K562 (cell line): ENCODE measurements around the gene PRDM12. TPM values are rescaled to one million over a fixed set of nuclear protein-coding genes. Genes with fewer than 3 reads are reported as not detected.

Experiments
- ATAC-seq: fragments of 200-7000 bp; cut with Tn5 transposase; 3 replicates; pipeline ENCODE4 v1.9.1; 2020; ENCODE audit warnings: moderate library complexity
- BruUV-seq: library from RNA; stranded (reverse); fragments of 400-500 nt; replicated peaks from 2 replicates; lab custom pipeline; 2021; lab: Mats Ljungman, UMichigan
- CTCF ChIA-PET: fragments of 300-600 bp; formaldehyde crosslinking; extraction: SDS; loops from one replicate; lab custom pipeline; 2021; ENCODE audit warnings: low intra/inter-chr PET ratio; lab: Yijun Ruan, JAX
- POLR2A ChIA-PET: fragments of 300-600, 350-650 bp; sonication (Branson Sonifier 250); formaldehyde crosslinking; extraction: SDS; loops from one replicate; lab custom pipeline; 2021; ENCODE audit warnings: antibody characterized with exemption, inconsistent platforms; lab: Yijun Ruan, JAX
- DNase-seq, 4 experiments: peaks; one replicate each; pipeline versions ENCODE4 v3.0.0 to v3.0.0-alpha.2; 2011 to 2018; ENCODE audit warnings: low spot score in 3 of 4, mixed read lengths in 3 of 4; ENCODE audit errors: extremely low read depth in 1 of 4
- FAIRE-seq: peaks from 2 replicates; lab custom pipeline; 2011; peaks lifted over from hg19 to GRCh38; lab: Jason Lieb, UNC
- H2AFZ ChIP-seq: 2 replicates; pipeline ENCODE4 v1.6.0; 2011; ENCODE audit warnings: low read depth, low read length, control low read depth, inconsistent platforms
- H3K27ac ChIP-seq: fragments of 200-600 bp; 3 replicates; pipeline ENCODE4 v1.8.0; 2011; ENCODE audit warnings: low read depth, mild to moderate bottlenecking, control low read depth, inconsistent platforms, low read length, moderate library complexity, mixed read lengths; ENCODE audit errors: extremely low read depth
- H3K27me3 ChIP-seq, 2 experiments: fragments of 300-600 bp in 1 of 2; 2 replicates in 1 of 2; 3 replicates in 1 of 2; pipeline versions ENCODE4 v1.6.0 to v1.8.0; 2011; ENCODE audit warnings: inconsistent platforms in 2 of 2, low read length in 2 of 2, mild to moderate bottlenecking in 1 of 2, mixed read lengths in 1 of 2, moderate library complexity in 1 of 2; ENCODE audit not compliant: control insufficient read depth in 2 of 2, insufficient read depth in 2 of 2
- H3K36me3 ChIP-seq: fragments of 300-600 bp; 3 replicates; pipeline ENCODE4 v1.8.0; 2011; ENCODE audit warnings: mild to moderate bottlenecking, low read length, inconsistent platforms; ENCODE audit not compliant: control insufficient read depth, insufficient read depth
- H3K4me1 ChIP-seq, 2 experiments: fragments of 200-600 bp in 1 of 2; replicated peaks in 1 of 2; 2 replicates in 1 of 2; 3 replicates in 1 of 2; pipeline versions ENCODE4 v1.5.1 to v1.8.0; 2011; ENCODE audit warnings: inconsistent platforms in 2 of 2, low read length in 2 of 2, mild to moderate bottlenecking in 1 of 2, mixed read lengths in 1 of 2, moderate library complexity in 1 of 2; ENCODE audit not compliant: control insufficient read depth in 2 of 2, insufficient read depth in 2 of 2
- H3K4me2 ChIP-seq: 2 replicates; pipeline ENCODE4 v1.6.1; 2011; ENCODE audit warnings: low read length, control low read depth, inconsistent platforms, mixed read lengths; ENCODE audit not compliant: insufficient read depth
- H3K4me3 ChIP-seq: fragments of 200-600 bp; sonication (generic), shearing (Covaris generic); 2 replicates; pipeline ENCODE4 v1.5.1; 2016; ENCODE audit warnings: control low read depth, inconsistent platforms
- H3K79me2 ChIP-seq: fragments of 200-600 bp; 3 replicates; pipeline ENCODE4 v1.8.0; 2011; ENCODE audit warnings: low read length, inconsistent platforms; ENCODE audit not compliant: control insufficient read depth, insufficient read depth
- H3K9ac ChIP-seq, 2 experiments: 2 replicates each; pipeline versions ENCODE4 v1.6.0 to v1.6.1; 2011; ENCODE audit warnings: low read depth in 2 of 2, low read length in 2 of 2, control low read depth in 1 of 2, inconsistent platforms in 1 of 2, mild to moderate bottlenecking in 1 of 2, mixed read lengths in 1 of 2; ENCODE audit not compliant: insufficient read depth in 1 of 2
- H3K9me1 ChIP-seq: one replicate; pipeline ENCODE4 v1.6.0; 2011; ENCODE audit warnings: inconsistent platforms, mild to moderate bottlenecking, low read length, moderate library complexity; ENCODE audit not compliant: control insufficient read depth, insufficient read depth
- H3K9me3 ChIP-seq: replicated peaks from 2 replicates; pipeline ENCODE4 v1.5.1; 2011; ENCODE audit warnings: low read depth, low read length, inconsistent platforms; ENCODE audit not compliant: control insufficient read depth, insufficient read depth
- H4K20me1 ChIP-seq: replicated peaks from 2 replicates; pipeline ENCODE4 v1.6.1; 2011; ENCODE audit warnings: low read length, inconsistent platforms, mixed read lengths; ENCODE audit not compliant: control insufficient read depth, insufficient read depth
- CBX8 ChIP-seq: fragments of 200-600 bp; sonication (generic); IDR thresholded peaks from 2 replicates; pipeline ENCODE4 v1.6.1; 2012; ENCODE audit warnings: borderline replicate concordance, mixed run types, low read depth, mild to moderate bottlenecking, moderate library complexity, mixed read lengths, low read length, control low read depth, inconsistent platforms; ENCODE audit not compliant: poor library complexity, severe bottlenecking; ENCODE audit errors: extremely low read depth
- KAT8 ChIP-seq: fragments of 450-650 bp; IDR thresholded peaks from 2 replicates; pipeline ENCODE4 v1.6.1; 2016; ENCODE audit warnings: low read depth, mild to moderate bottlenecking
- ZEB2 ChIP-seq: fragments of 450-650 bp; IDR thresholded peaks from 2 replicates; pipeline ENCODE4 v1.6.1; 2016
- ZNF143 ChIP-seq: sonication (generic); formaldehyde crosslinking; IDR thresholded peaks from 2 replicates; pipeline ENCODE4 v1.9.0; 2022; ENCODE audit warnings: mild to moderate bottlenecking, missing genetic modification reagents
- ZNF79 ChIP-seq: fragments of 250-450 bp; sonication (Bioruptor Pico); IDR thresholded peaks from 2 replicates; pipeline ENCODE4 v1.4.0; 2020; ENCODE audit warnings: low read depth, mild to moderate bottlenecking, moderate library complexity
- WGBS: fragments of 100-300 bp; shearing (Covaris generic); methylation state at CpG from one replicate; pipeline ENCODE4 v1.1.6; 2016; ENCODE audit warnings: low coverage, mixed read lengths; ENCODE audit not compliant: insufficient coverage; ENCODE audit errors: missing lambda C conversion rate; 5-methylcytosine and 5-hydroxymethylcytosine counted together
- in situ Hi-C: fragments of 300-500 bp; cut with MboI; formaldehyde crosslinking; loops from 4 replicates; pipeline ENCODE4 v1.15.0; 2018; ENCODE audit warnings: inconsistent platforms, mixed read lengths
- intact Hi-C: fragments of 100-400 bp; cut with micrococcal nuclease; formaldehyde crosslinking; loops from 2 replicates; pipeline ENCODE4 v1.14.2; 2022
- polyA plus RNA-seq, 8 experiments: library from polyadenylated mRNA; depleted of rRNA in 4 of 8; stranded (reverse) in 5 of 8; unstranded in 3 of 8; fragments of >200 nt; fragmentation: Nextera tagmentation in 2 of 8; fragmentation: Illumina TruSeq in 1 of 8; extraction: Ambion mirVana in 2 of 8; extraction: Trizol in 1 of 8; gene quantifications; 2 replicates each; pipeline versions ENCODE4 v1.2.1 to v1.2.3, GENCODE V29; 2011 to 2014; ENCODE audit warnings: inconsistent platforms in 1 of 8, missing spikeins in 1 of 8
- total RNA-seq, 7 experiments: library from RNA; depleted of rRNA in 6 of 7; stranded (reverse); fragments of >200 nt in 6 of 7; fragmentation: Illumina TruSeq in 2 of 7; extraction: Trizol in 2 of 7; gene quantifications; 2 replicates each; pipeline versions ENCODE4 v1.2.1 to v1.2.3, GENCODE V29; 2011 to 2021; ENCODE audit warnings: low replicate concordance in 1 of 7
- TF ChIP-seq, protein P1 (sequence below): IDR thresholded peaks from 2 replicates; pipeline ENCODE4 v1.6.1; 2012; ENCODE audit warnings: low read depth, low read length, improper control_type of control experiment, borderline replicate concordance

Gene PRDM12
- total and polyA plus RNA-seq, 9 of the 15 experiments (the other 6 are each of a cell fraction or from before 2014, with no cell fraction given) = 0.04 to 0.22 (median 0.07) TPM; not detected in 3

DNA sequence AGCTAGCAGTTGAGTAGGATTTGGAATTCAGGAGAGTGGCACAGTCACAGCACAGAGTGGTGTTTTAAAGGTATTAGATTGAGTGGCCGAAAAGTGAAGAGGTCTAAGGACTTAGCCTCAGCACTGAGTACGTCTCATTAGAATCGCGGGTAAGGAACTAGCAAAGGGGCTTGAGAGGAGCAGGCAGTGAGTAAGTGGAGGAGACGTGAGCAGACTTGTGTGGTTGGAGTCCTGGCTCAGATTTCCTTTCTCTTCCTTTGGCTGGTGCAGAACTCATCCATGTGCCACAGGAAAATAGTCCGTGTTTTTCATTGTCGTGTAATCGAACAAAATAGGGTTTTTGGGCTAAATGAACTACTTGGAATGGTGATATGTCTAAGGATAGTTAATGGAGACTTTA is 32.6 kb downstream of the PRDM12 start:
- Histone ChIP-seq H3K79me2 (peaks cover 58% of the 10 kb centered on the region), H3K4me1 (peaks cover 6 to 10% of the 10 kb centered on the region in 2 experiments; a peak in 3 of 5 replicates), H3K36me3 (peaks cover 65% of the 10 kb centered on the region), H4K20me1 (peaks cover 14% of the 10 kb centered on the region), H3K4me3 (no peak overlapping the region), H2AFZ (no peak overlapping the region), H3K27me3 (no peaks in the 10 kb centered on the region), H3K27ac (no peak overlapping the region), H3K9ac (no peak overlapping the region), H3K9me3 (0 out of 2 replicates have a peak, but pooled peaks cover 2% of the 10 kb centered on the region), H3K9me1 (peaks cover 3% of the 10 kb centered on the region), H3K4me2 (no peak overlapping the region)
- intact Hi-C loops (no loop called here), in situ Hi-C loops (loop anchor here (25.0 kb wide), 1 partner anchor 560 kb away; no protein-coding TSS in a partner anchor)
- no peak for TF ChIP-seq ZNF79 (CRISPR knock-in tag)
- no peak for TF ChIP-seq KAT8
- no peak for TF ChIP-seq CBX8
- TF ChIP-seq, protein P1, sequence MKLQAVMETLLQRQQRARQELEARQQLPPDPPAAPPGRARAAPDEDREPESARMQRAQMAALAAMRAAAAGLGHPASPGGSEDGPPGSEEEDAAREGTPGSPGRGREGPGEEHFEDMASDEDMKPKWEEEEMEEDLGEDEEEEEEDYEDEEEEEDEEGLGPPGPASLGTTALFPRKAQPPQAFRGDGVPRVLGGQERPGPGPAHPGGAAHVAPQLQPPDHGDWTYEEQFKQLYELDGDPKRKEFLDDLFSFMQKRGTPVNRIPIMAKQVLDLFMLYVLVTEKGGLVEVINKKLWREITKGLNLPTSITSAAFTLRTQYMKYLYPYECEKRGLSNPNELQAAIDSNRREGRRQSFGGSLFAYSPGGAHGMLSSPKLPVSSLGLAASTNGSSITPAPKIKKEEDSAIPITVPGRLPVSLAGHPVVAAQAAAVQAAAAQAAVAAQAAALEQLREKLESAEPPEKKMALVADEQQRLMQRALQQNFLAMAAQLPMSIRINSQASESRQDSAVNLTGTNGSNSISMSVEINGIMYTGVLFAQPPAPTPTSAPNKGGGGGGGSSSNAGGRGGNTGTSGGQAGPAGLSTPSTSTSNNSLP = no peak
- TF ChIP-seq ZEB2 = no peak
- no peak for TF ChIP-seq ZNF143 (CRISPR knock-in tag)
- DNase-seq (no peak), ATAC-seq (no peak), FAIRE-seq (no peak)
- ChIA-PET CTCF (no interaction called here), POLR2A (interaction anchor here (2.7 kb wide), 1 partner anchor 8 kb away, joined by 13 read pairs; no protein-coding TSS in a partner anchor)
- WGBS = 92% methylated on average over 8 of the region's 8 CpGs
- BruUV-seq = no TSS peak
